Nephron progenitor cell (in vitro differentiated cells): Measurements from ENCODE around the gene PAPPA.
A peak's percentile ranks its signal among the peaks of the same experiment; 100 is the strongest.

Experiments
- DNase-seq: peaks from one replicate; pipeline ENCODE4 v3.0.0; 2021
- H3K27ac Mint-ChIP-seq: 2 replicates; pipeline ENCODE4 v1.8.0; 2021; ENCODE audit warnings: mild to moderate bottlenecking, moderate library complexity, mixed read lengths
- H3K27me3 Mint-ChIP-seq: 2 replicates; pipeline ENCODE4 v1.8.0; 2021; ENCODE audit warnings: mild to moderate bottlenecking, low read depth, mixed read lengths; ENCODE audit not compliant: poor library complexity
- H3K36me3 Mint-ChIP-seq: 2 replicates; pipeline ENCODE4 v1.8.0; 2021; ENCODE audit warnings: low read depth, mixed read lengths
- H3K4me1 Mint-ChIP-seq: 2 replicates; pipeline ENCODE4 v1.8.0; 2021; ENCODE audit warnings: mixed read lengths
- H3K4me3 Mint-ChIP-seq: 2 replicates; pipeline ENCODE4 v1.8.0; 2021; ENCODE audit warnings: mild to moderate bottlenecking, moderate library complexity, mixed read lengths
- H3K9me3 Mint-ChIP-seq: 2 replicates; pipeline ENCODE4 v1.8.0; 2021; ENCODE audit warnings: mild to moderate bottlenecking, moderate library complexity, mixed read lengths
- TF ChIP-seq, protein P1 (sequence below): fragments of 200-600 bp; sonication (generic); IDR thresholded peaks from 2 replicates; pipeline ENCODE4 v1.5.0; 2021; ENCODE audit warnings: antibody characterized with exemption

Gene PAPPA

GRCh38 chr9:116436121-116436520, 282.5 kb downstream of the PAPPA start:
- no peak overlapping the region for H3K4me3 Mint-ChIP-seq
- peaks cover 44% of the 10 kb centered on the region for H3K4me1 Mint-ChIP-seq
- TF ChIP-seq, protein P1, sequence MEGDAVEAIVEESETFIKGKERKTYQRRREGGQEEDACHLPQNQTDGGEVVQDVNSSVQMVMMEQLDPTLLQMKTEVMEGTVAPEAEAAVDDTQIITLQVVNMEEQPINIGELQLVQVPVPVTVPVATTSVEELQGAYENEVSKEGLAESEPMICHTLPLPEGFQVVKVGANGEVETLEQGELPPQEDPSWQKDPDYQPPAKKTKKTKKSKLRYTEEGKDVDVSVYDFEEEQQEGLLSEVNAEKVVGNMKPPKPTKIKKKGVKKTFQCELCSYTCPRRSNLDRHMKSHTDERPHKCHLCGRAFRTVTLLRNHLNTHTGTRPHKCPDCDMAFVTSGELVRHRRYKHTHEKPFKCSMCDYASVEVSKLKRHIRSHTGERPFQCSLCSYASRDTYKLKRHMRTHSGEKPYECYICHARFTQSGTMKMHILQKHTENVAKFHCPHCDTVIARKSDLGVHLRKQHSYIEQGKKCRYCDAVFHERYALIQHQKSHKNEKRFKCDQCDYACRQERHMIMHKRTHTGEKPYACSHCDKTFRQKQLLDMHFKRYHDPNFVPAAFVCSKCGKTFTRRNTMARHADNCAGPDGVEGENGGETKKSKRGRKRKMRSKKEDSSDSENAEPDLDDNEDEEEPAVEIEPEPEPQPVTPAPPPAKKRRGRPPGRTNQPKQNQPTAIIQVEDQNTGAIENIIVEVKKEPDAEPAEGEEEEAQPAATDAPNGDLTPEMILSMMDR: no peak
- H3K36me3 Mint-ChIP-seq: peaks cover 39% of the 10 kb centered on the region
- peaks cover 8% of the 10 kb centered on the region for H3K27me3 Mint-ChIP-seq
- no peak for DNase-seq
- peaks cover 17% of the 10 kb centered on the region for H3K9me3 Mint-ChIP-seq
- no peak overlapping the region for H3K27ac Mint-ChIP-seq

DNA sequence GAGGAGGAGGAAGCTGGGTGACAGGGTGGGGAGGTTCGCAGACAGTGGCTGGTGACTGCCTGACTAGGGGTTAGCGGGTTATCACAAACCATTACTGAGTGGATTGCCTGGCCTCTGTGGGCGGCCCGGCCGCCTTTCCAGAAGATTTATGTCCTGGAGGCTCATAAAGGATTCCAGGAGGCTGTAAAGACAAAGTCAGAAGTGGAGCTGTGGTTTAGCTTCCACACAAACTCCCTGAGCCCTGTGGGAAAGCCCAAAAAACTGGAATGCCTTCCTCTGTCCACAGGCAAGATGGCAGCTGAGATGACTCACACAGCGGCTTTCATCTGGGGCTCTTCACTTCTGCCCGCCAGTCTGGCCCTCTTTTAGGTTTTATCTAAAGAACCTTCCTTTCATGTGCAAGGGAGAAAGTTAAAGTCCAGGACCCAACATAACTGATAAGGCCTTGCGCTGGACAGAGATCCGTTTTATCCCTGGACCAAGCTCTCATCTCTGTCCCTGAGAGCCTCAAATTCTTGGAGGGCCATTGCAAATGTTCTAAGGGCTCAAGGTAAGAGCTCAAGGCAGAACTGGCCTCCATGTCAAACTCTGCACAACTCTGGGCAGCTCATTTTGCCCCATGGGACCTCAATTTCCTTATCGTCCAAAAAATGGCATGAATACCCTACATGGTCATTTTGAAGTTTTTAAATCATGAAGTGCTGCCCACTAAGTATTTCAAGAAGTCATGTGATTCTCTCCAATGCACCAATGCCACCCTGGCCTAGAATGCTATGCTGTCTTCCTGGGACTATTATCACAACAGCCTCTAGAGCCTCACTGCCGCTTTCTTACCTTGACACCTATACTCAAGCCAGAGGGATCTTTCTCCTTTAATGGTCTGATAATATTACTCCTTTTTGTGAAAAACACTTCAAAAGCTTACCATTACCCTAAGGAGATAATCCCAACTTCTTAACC, 284.1 kb downstream of the PAPPA start:
- H3K4me1 Mint-ChIP-seq: peaks cover 39% of the 10 kb centered on the region
- peaks cover 17% of the 10 kb centered on the region for H3K9me3 Mint-ChIP-seq
- no peak overlapping the region for H3K4me3 Mint-ChIP-seq
- H3K36me3 Mint-ChIP-seq: peaks cover 52% of the 10 kb centered on the region
- peak overlapping the region; percentile 73 for H3K27ac Mint-ChIP-seq
- peaks cover 3% of the 10 kb centered on the region for H3K27me3 Mint-ChIP-seq
- TF ChIP-seq, protein P1: no peak
- DNase-seq: peak; percentile 33

DNA sequence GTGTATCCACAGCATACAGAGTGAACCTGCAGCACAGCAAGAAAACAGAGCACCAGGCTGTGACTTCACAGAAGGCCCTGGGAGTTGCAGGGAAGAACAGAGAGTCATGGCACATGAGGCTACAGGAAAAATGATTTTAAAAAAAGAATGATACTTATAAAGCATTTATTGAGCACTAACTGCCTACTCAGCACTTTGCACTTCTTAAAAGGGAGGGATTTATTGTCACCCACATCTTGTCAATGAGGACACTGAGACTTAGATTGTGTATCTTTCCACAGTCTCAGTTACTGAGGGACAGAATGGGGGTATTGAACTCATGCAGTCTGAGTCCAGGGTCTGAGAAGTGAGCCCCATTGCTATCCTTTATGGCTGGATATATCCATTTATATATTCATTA, 288.9 kb downstream of the PAPPA start:
- Mint-ChIP-seq H3K4me3 (no peak overlapping the region), H3K36me3 (peaks cover 44% of the 10 kb centered on the region), H3K27ac (no peak overlapping the region), H3K27me3 (no peaks in the 10 kb centered on the region), H3K4me1 (peaks cover 33% of the 10 kb centered on the region), H3K9me3 (peaks cover 11% of the 10 kb centered on the region)
- TF ChIP-seq, protein P1: no peak
- DNase-seq: no peak

- H3K9me3 Mint-ChIP-seq: no peaks in the 10 kb centered on the region
These were observed 294.3 kb downstream of the PAPPA start for GRCh38 chr9:116447934-116448333.

DNA sequence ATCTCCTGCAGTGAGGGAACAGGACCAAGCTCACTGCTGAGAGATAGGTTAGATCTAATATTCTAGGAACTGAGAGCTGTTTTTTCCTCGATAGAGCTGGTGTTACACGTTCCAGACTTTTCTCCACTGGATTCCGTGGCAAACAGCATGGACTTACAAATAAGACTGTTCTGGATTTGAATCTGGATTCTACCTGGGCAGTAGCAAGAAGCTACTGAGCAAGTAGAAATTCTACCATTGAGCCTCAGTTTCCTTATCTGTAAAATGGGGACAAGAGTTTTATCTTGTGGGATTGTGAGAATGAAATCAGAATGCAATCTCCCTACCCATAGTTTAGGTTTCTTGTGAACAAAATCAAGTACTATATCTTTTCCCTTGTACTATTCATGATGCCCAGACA, 294.8 kb downstream of the PAPPA start:
- Mint-ChIP-seq H3K27ac (no peak overlapping the region), H3K9me3 (no peaks in the 10 kb centered on the region), H3K4me1 (peaks cover 34% of the 10 kb centered on the region), H3K4me3 (no peak overlapping the region), H3K36me3 (no peaks in the 10 kb centered on the region), H3K27me3 (no peaks in the 10 kb centered on the region)
- no peak for DNase-seq
- TF ChIP-seq, protein P1: no peak

More at GRCh38 chr9:116447934-116448333, 294.3 kb downstream of the PAPPA start:
- no peak overlapping the region for H3K4me3 Mint-ChIP-seq
- DNase-seq: peak; percentile 32
- H3K27ac Mint-ChIP-seq: peak overlapping the region; percentile 57
- no peaks in the 10 kb centered on the region for H3K36me3 Mint-ChIP-seq
- TF ChIP-seq, protein P1: no peak
- H3K4me1 Mint-ChIP-seq: peaks cover 34% of the 10 kb centered on the region
- no peaks in the 10 kb centered on the region for H3K27me3 Mint-ChIP-seq
